EH (cell line): Measurements from ENCODE around the gene PLA2G6.
A peak's percentile ranks its signal among the peaks of the same experiment; 100 is the strongest.

ENCODE experiments used
- DNase-seq: peaks from one replicate; pipeline ENCODE4 v3.0.0-alpha.2; 2015; ENCODE audit warnings: low read depth

The PLA2G6 gene

GRCh38 chr22:38110863-38111852, 70.5 kb downstream of the PLA2G6 start:
- DNase-seq: no peak

- DNase-seq: no peak
Measured at GRCh38 chr22:38110008-38110862, 71.4 kb downstream of the PLA2G6 start, which contains the start of gene BAIAP2L2. TSS of gene BAIAP2L2 (minus strand) at chr22:38110684. CDS start at chr22:38110525, 159 bp downstream.

- no peak for DNase-seq
Measured at GRCh38 chr22:38109371-38110001, 72.1 kb downstream of the PLA2G6 start.

GRCh38 chr22:38108561-38109319, 72.9 kb downstream of the PLA2G6 start:
- DNase-seq: no peak

GRCh38 chr22:38107692-38108515, 73.7 kb downstream of the PLA2G6 start:
- peak; percentile 65 for DNase-seq

- no peak for DNase-seq
Measured at GRCh38 chr22:38106814-38107578, 74.6 kb downstream of the PLA2G6 start.

- peak; percentile 42 for DNase-seq
Measured at GRCh38 chr22:38104084-38104483, 77.5 kb downstream of the PLA2G6 start.

- no peak for DNase-seq
Measured at GRCh38 chr22:38103641-38104040, 78.0 kb downstream of the PLA2G6 start.

GRCh38 chr22:38098410-38099249, 83.0 kb downstream of the PLA2G6 start:
- peak; percentile 76 for DNase-seq

GRCh38 chr22:38097557-38098409, 83.8 kb downstream of the PLA2G6 start:
- no peak for DNase-seq

GRCh38 chr22:38097058-38097457, 84.6 kb downstream of the PLA2G6 start:
- no peak for DNase-seq

GRCh38 chr22:38089474-38089851, 92.2 kb downstream of the PLA2G6 start:
- no peak for DNase-seq

- DNase-seq: peak; percentile 28
Measured at GRCh38 chr22:38088629-38089473, 92.8 kb downstream of the PLA2G6 start.

- DNase-seq: no peak
Measured at GRCh38 chr22:38087855-38088254, 93.8 kb downstream of the PLA2G6 start.

- no peak for DNase-seq
Measured at GRCh38 chr22:38086942-38087341, 94.7 kb downstream of the PLA2G6 start.

GRCh38 chr22:38086001-38086845, 95.4 kb downstream of the PLA2G6 start:
- DNase-seq: no peak
